GM12892 (cell line): ENCODE data around the gene STUM.

Experiments
- POLR2A ChIP-seq: IDR thresholded peaks from 2 replicates; pipeline ENCODE4 v1.6.1; 2011; ENCODE audit warnings: low read depth, low read length, control low read depth
- POLR2AphosphoS5 ChIP-seq: IDR thresholded peaks from 2 replicates; pipeline ENCODE4 v1.6.1; 2011; ENCODE audit warnings: low read depth, low read length, control low read depth
- TAF1 ChIP-seq: IDR thresholded peaks from 2 replicates; pipeline ENCODE4 v1.6.1; 2011; ENCODE audit warnings: low read depth, mild to moderate bottlenecking, control low read depth, low read length, borderline replicate concordance

DNA sequence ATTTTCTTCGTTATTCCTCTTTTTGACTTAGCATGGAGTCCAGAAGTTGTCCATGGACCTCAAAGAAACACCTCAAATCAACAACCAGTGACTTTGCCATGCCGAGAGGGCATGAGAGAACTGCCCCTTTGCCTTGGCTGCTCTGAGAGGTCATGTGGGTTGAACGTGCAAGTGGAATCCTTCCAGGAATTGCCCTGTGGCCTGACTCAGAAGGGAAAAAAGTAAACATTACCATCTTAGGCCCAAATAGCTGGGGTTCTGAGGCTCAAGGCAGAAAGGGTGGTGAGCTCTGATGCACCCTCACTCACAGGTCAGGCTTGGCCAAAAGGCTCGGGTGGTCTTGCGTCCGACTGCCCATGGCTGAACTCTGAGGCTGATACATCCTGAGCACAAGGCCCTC lies 15.1 kb downstream of the STUM start:
- TF ChIP-seq POLR2A (no peak), POLR2AphosphoS5 (no peak), TAF1 (no peak)
